Osteocyte (in vitro differentiated cells): ENCODE results near the gene PLAAT4. TPM values are rescaled to one million over a fixed set of nuclear protein-coding genes. Genes with fewer than 3 reads are reported as not detected.
A peak's percentile ranks its signal among the peaks of the same experiment; 100 is the strongest.
"Not testable (repeated sequence)": the region's sequence is repeated elsewhere in the genome, so short reads cannot be mapped to it uniquely, and the experiment has no call there.

Source experiments
- DNase-seq: peaks from one replicate; pipeline ENCODE4 v3.0.0; 2021; ENCODE audit warnings: mixed read lengths; ENCODE audit not compliant: unreplicated experiment; ENCODE audit errors: extremely low spot score
- H3K27ac Mint-ChIP-seq: one replicate; pipeline ENCODE4 v1.8.0; 2021; ENCODE audit warnings: mild to moderate bottlenecking, mixed read lengths; ENCODE audit not compliant: unreplicated experiment
- H3K27me3 Mint-ChIP-seq: one replicate; pipeline ENCODE4 v1.8.0; 2021; ENCODE audit warnings: mixed read lengths; ENCODE audit not compliant: unreplicated experiment
- H3K36me3 Mint-ChIP-seq: one replicate; pipeline ENCODE4 v1.8.0; 2021; ENCODE audit warnings: mixed read lengths; ENCODE audit not compliant: unreplicated experiment
- H3K4me1 Mint-ChIP-seq: one replicate; pipeline ENCODE4 v1.8.0; 2021; ENCODE audit warnings: mixed read lengths; ENCODE audit not compliant: unreplicated experiment
- H3K4me3 Mint-ChIP-seq: one replicate; pipeline ENCODE4 v1.8.0; 2021; ENCODE audit warnings: mild to moderate bottlenecking, moderate library complexity, mixed read lengths; ENCODE audit not compliant: unreplicated experiment
- H3K9me3 Mint-ChIP-seq: one replicate; pipeline ENCODE4 v1.8.0; 2021; ENCODE audit warnings: mixed read lengths; ENCODE audit not compliant: unreplicated experiment
- total RNA-seq: library from RNA; stranded (reverse); gene quantifications from 2 replicates; pipeline ENCODE4 v1.2.1, GENCODE V29; 2021
- TF ChIP-seq, protein P1 (sequence below): fragments of 200-600 bp; sonication (generic); IDR thresholded peaks from 2 replicates; pipeline ENCODE4 v1.5.0; 2021; ENCODE audit warnings: antibody characterized with exemption, mild to moderate bottlenecking, moderate library complexity

The PLAAT4 gene
- total RNA-seq, 1 donor from 2014 or later: 8.5 TPM

DNA sequence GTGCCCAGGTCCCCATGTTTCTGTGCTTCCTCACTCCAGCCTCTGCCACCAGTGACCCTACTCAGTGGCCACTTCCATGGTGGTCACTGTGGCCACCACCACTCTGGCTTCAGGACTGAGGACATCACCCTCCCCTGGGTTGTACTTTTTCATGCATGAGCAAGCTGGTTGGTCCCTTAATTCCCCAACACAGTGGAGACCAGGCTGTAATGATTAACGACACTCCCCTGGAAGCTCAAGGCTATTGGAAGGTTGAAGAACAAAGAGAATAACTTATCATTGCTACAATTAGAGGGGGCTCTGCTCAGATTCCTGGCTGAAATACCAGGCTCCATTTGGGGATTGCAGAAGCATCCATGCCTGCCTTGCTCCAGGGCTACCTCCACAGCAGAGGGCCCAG is 10.5 kb downstream of the PLAAT4 start:
- Mint-ChIP-seq H3K4me3 (no peak overlapping the region), H3K36me3 (no peaks in the 10 kb centered on the region), H3K9me3 (no peaks in the 10 kb centered on the region), H3K4me1 (no peaks in the 10 kb centered on the region), H3K27me3 (peaks cover 37% of the 10 kb centered on the region), H3K27ac (no peak overlapping the region)
- TF ChIP-seq, protein P1, sequence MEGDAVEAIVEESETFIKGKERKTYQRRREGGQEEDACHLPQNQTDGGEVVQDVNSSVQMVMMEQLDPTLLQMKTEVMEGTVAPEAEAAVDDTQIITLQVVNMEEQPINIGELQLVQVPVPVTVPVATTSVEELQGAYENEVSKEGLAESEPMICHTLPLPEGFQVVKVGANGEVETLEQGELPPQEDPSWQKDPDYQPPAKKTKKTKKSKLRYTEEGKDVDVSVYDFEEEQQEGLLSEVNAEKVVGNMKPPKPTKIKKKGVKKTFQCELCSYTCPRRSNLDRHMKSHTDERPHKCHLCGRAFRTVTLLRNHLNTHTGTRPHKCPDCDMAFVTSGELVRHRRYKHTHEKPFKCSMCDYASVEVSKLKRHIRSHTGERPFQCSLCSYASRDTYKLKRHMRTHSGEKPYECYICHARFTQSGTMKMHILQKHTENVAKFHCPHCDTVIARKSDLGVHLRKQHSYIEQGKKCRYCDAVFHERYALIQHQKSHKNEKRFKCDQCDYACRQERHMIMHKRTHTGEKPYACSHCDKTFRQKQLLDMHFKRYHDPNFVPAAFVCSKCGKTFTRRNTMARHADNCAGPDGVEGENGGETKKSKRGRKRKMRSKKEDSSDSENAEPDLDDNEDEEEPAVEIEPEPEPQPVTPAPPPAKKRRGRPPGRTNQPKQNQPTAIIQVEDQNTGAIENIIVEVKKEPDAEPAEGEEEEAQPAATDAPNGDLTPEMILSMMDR: no peak
- peak; percentile 46 for DNase-seq

DNA sequence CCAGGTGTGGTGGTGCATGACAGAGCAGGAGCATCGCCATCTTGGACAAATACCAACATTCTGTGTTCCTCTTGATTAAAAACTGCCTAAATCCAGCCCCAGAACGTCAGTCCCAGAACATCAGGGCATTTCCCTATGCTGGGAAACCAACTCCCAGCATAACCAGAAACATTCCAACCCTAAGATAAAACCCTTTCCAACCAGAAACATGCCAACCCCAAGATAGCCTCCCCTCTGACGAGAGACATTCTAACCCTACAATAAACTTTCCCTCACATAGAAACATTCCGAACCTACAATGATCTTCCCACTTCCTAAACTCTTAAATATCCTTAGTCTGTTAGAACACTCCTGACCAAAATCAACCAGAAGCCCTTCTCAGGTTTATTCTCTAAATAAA is 11.6 kb downstream of the PLAAT4 start:
- peaks cover 28% of the 10 kb centered on the region for H3K27me3 Mint-ChIP-seq
- no peaks in the 10 kb centered on the region for H3K4me1 Mint-ChIP-seq
- no peak for DNase-seq
- no peaks in the 10 kb centered on the region for H3K9me3 Mint-ChIP-seq
- H3K36me3 Mint-ChIP-seq: no peaks in the 10 kb centered on the region
- TF ChIP-seq, protein P1: no peak
- no peak overlapping the region for H3K4me3 Mint-ChIP-seq
- H3K27ac Mint-ChIP-seq: no peak overlapping the region

DNA sequence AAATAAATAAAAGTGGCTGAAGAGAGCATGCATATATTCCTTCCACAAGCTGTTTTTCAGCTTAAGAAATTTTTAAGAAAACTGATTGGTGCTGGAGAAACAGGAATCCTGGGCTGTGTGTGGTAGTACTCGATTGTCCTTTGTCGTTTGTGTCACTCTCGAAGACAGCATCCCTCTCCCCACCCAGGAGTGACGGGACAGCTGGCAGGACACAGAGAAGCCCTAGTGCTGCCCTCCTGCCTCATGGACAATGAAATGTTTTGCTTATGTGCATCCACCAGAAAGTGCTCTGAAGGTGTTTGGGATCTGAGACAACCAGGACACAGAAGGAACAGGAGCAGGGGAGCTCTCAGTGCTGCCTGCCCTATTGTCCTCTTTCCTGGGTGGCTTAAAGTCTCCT is 12.8 kb downstream of the PLAAT4 start:
- Mint-ChIP-seq H3K9me3 (no peaks in the 10 kb centered on the region), H3K4me1 (no peaks in the 10 kb centered on the region), H3K27me3 (peaks cover 17% of the 10 kb centered on the region), H3K36me3 (no peaks in the 10 kb centered on the region), H3K4me3 (no peak overlapping the region), H3K27ac (no peak overlapping the region)
- TF ChIP-seq, protein P1: no peak
- peak; percentile 46 for DNase-seq

DNA sequence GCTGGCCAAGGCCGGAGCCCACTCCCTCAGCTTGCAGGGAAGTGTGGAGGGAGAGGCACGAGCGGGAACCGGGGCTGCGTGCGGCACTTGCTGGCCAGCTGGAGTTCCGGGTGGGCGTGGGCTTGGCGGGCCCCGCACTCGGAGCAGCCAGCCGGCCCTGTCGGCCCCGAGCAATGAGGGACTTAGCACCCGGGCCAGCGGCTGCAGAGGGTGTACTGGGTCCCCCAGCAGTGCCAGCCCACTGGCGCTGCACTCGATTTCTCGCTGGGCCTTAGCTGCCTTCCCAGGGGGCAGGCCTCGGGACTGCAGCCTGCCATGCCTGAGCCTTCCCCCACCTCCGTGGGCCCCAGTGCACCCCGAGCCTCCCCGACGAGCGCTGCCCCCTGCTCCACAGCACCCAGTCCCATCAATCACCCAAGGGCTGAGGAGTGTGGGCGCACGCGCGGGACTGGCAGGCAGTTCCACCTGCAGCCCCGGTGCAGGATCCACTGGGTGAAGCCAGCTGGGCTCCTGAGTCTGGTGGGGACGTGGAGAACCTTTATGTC is 13.6 kb downstream of the PLAAT4 start:
- H3K9me3 Mint-ChIP-seq, H3K4me3 Mint-ChIP-seq, DNase-seq, H3K36me3 Mint-ChIP-seq, H3K4me1 Mint-ChIP-seq, H3K27ac Mint-ChIP-seq: not testable (repeated sequence)
- H3K27me3 Mint-ChIP-seq: peaks cover 19% of the 10 kb centered on the region

DNA sequence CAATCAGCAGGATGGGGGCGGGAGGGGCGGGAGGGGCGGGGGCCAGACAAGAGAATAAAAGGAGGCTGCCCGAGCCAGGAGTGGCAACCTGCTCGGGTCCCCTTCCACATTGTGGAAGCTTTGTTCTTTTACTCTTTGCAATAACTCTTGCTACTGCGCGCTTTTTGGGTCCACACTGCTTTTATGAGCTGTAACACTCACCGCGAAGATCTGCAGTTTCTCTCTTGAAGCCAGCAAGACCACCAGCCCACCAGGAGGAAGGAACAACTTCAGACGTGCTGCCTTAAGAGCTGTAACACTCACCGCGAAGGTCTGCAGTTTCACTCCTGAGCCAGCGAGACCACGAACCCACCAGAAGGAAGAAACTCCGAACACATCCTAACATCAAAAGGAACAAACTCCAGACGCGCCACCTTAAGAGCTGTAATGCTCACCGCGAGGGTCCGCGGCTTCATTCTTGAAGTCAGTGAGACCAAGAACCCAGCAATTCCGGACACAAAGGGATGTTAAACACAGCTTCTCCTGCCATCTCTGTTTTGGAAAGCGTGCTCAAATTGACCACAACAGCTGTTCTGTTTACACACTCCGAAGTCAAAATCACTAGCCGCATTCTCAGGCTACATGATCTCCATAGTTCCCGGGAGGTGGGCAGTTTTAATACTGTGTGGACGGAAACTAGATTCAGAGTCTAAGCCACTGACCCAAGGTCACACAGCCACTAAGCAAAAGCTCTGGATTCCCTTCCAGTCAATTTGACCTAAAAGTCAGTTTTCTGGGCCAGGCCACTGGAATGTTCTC is 14.7 kb downstream of the PLAAT4 start:
- Mint-ChIP-seq H3K9me3 (no peaks in the 10 kb centered on the region), H3K27ac (no peak overlapping the region), H3K36me3 (no peaks in the 10 kb centered on the region), H3K4me1 (no peaks in the 10 kb centered on the region), H3K4me3 (no peak overlapping the region), H3K27me3 (peaks cover 29% of the 10 kb centered on the region)
- TF ChIP-seq, protein P1: no peak
- no peak for DNase-seq
